CD4-positive, alpha-beta T cell (primary cell): Measurements from ENCODE around the gene ACE. TPM values are rescaled to one million over a fixed set of nuclear protein-coding genes. Genes with fewer than 3 reads are reported as not detected.

Source experiments
- ATAC-seq: fragments of 200-7000 bp; cut with Tn5 transposase; one replicate; pipeline ENCODE4 v1.10.0; 2022; ENCODE audit warnings: mild to moderate bottlenecking; ENCODE audit not compliant: poor library complexity
- CTCF ChIA-PET: fragments of 350-600 bp; sonication (Branson Sonifier 250); formaldehyde crosslinking; loops from one replicate; lab custom pipeline; 2021; ENCODE audit warnings: antibody characterized with exemption, inconsistent platforms; lab: Charles Lee
- POLR2A ChIA-PET: fragments of 350-600 bp; sonication (Branson Sonifier 250); formaldehyde crosslinking; loops from one replicate; lab custom pipeline; 2021; ENCODE audit warnings: antibody characterized with exemption, inconsistent platforms; lab: Charles Lee
- DNase-seq, 14 experiments: peaks; one replicate each; pipeline ENCODE4 v3.0.0-alpha.2; 2013 to 2020; ENCODE audit warnings: mixed read lengths in 2 of 14
- H3K27ac ChIP-seq, 2 donors: one replicate each; pipeline versions ENCODE4 v1.5.1 to v1.7.0; 2013; ENCODE audit warnings: low read length in 2 of 2, low read depth in 1 of 2, mild to moderate bottlenecking in 1 of 2
- H3K27me3 ChIP-seq, 2 experiments: 1 replicate in 1 of 2; 2 replicates in 1 of 2; pipeline versions ENCODE4 v1.6.1 to v1.7.0; 2013; ENCODE audit warnings: low read length in 2 of 2, control low read depth in 1 of 2, mild to moderate bottlenecking in 1 of 2, moderate library complexity in 1 of 2; ENCODE audit not compliant: insufficient read depth in 2 of 2, control insufficient read depth in 1 of 2
- H3K36me3 ChIP-seq: one replicate; pipeline ENCODE4 v1.6.1; 2013; ENCODE audit warnings: low read length, control low read depth; ENCODE audit not compliant: insufficient read depth
- H3K4me1 ChIP-seq: one replicate; pipeline ENCODE4 v1.6.1; 2013; ENCODE audit warnings: low read length, control low read depth; ENCODE audit not compliant: insufficient read depth
- H3K4me3 ChIP-seq: one replicate; pipeline ENCODE4 v1.5.1; 2013; ENCODE audit warnings: mild to moderate bottlenecking, low read length, moderate library complexity
- H3K9me3 ChIP-seq, 2 experiments: 1 replicate in 1 of 2; 2 replicates in 1 of 2; pipeline versions ENCODE4 v1.6.1 to v1.7.0; 2013; ENCODE audit warnings: low read length in 2 of 2, mild to moderate bottlenecking in 2 of 2, control low read depth in 1 of 2, moderate library complexity in 1 of 2; ENCODE audit not compliant: control insufficient read depth in 1 of 2, insufficient read depth in 1 of 2
- H3K27ac Mint-ChIP-seq: one replicate; pipeline ENCODE4 v1.8.0; 2020; ENCODE audit warnings: mixed read lengths
- H3K27me3 Mint-ChIP-seq: one replicate; pipeline ENCODE4 v1.8.0; 2021; ENCODE audit warnings: mixed read lengths
- H3K36me3 Mint-ChIP-seq: one replicate; pipeline ENCODE4 v1.8.0; 2021; ENCODE audit warnings: low read depth, mixed read lengths
- H3K4me1 Mint-ChIP-seq: one replicate; pipeline ENCODE4 v1.8.0; 2021; ENCODE audit warnings: low read depth, mixed read lengths
- H3K4me3 Mint-ChIP-seq: one replicate; pipeline ENCODE4 v1.8.0; 2020; ENCODE audit warnings: mild to moderate bottlenecking, mixed read lengths
- H3K9me3 Mint-ChIP-seq: one replicate; pipeline ENCODE4 v1.8.0; 2020; ENCODE audit warnings: mixed read lengths
- CTCF ChIP-seq: fragments of 200-600 bp; IDR thresholded peaks from one replicate; pipeline ENCODE4 v1.8.0; 2022; ENCODE audit warnings: antibody characterized with exemption, mild to moderate bottlenecking
- intact Hi-C, 2 experiments: fragments of 100-400 bp; cut with DNase I in 1 of 2; cut with micrococcal nuclease in 1 of 2; formaldehyde crosslinking; loops; one replicate each; pipeline versions ENCODE4 v1.15.1 to v1.9.0; 2023 to 2025; cut with DNase I, micrococcal nuclease
- total RNA-seq, 174 experiments: library from RNA in 2 of 174; stranded (reverse) in 2 of 174; gene quantifications; one replicate each; pipeline ENCODE4 v1.2.3 and lab custom pipeline; 2021 to 2026

The ACE gene
- total RNA-seq, 2 experiments from 2014 or later: 7.4 to 10.2 TPM

- no peak overlapping the region for H3K4me3 ChIP-seq
- H3K4me1 ChIP-seq: peaks cover 9% of the 10 kb centered on the region
- ATAC-seq: no peak
- peaks cover 4% of the 10 kb centered on the region for H3K4me1 Mint-ChIP-seq
- H3K27me3 Mint-ChIP-seq: peaks cover 29% of the 10 kb centered on the region
- intact Hi-C loops: no loop called here
- H3K27ac Mint-ChIP-seq: no peak overlapping the region
- H3K9me3 Mint-ChIP-seq: no peaks in the 10 kb centered on the region
- no peaks in the 10 kb centered on the region for H3K36me3 Mint-ChIP-seq
- H3K36me3 ChIP-seq: no peaks in the 10 kb centered on the region
- H3K9me3 ChIP-seq: no peaks in the 10 kb centered on the region
- no peak overlapping the region for H3K4me3 Mint-ChIP-seq
- CTCF ChIA-PET: no interaction called here
- H3K27me3 ChIP-seq: peaks cover 16 to 22% of the 10 kb centered on the region in 2 experiments
- peak in 1 of 14 experiments; percentile 23 for DNase-seq
- no peak overlapping the region for H3K27ac ChIP-seq
- POLR2A ChIA-PET: no interaction called here
- no peak for TF ChIP-seq CTCF
Observed at GRCh38 chr17:63542218-63542545, 65.3 kb downstream of the ACE start.

- H3K4me1 Mint-ChIP-seq: peaks cover 4% of the 10 kb centered on the region
- H3K27me3 ChIP-seq: peaks cover 12 to 14% of the 10 kb centered on the region in 2 experiments
- H3K36me3 ChIP-seq: no peaks in the 10 kb centered on the region
- DNase-seq: peak in 1 of 14 experiments; percentile 11
- H3K9me3 Mint-ChIP-seq: no peaks in the 10 kb centered on the region
- intact Hi-C loops: no loop called here
- no peak for ATAC-seq
- H3K27me3 Mint-ChIP-seq: peaks cover 25% of the 10 kb centered on the region
- ChIA-PET POLR2A (no interaction called here), CTCF (no interaction called here)
- H3K27ac Mint-ChIP-seq: no peak overlapping the region
- peaks cover 4% of the 10 kb centered on the region for H3K4me1 ChIP-seq
- H3K4me3 ChIP-seq: no peak overlapping the region
- no peak overlapping the region for H3K27ac ChIP-seq
- no peaks in the 10 kb centered on the region for H3K9me3 ChIP-seq
- TF ChIP-seq CTCF: no peak
- no peaks in the 10 kb centered on the region for H3K36me3 Mint-ChIP-seq
- no peak overlapping the region for H3K4me3 Mint-ChIP-seq
Observed at GRCh38 chr17:63542942-63543821, 66.3 kb downstream of the ACE start.

- H3K9me3 ChIP-seq: no peaks in the 10 kb centered on the region
- no peaks in the 10 kb centered on the region for H3K4me1 Mint-ChIP-seq
- CTCF ChIA-PET: no interaction called here
Observed at GRCh38 chr17:63543822-63544420, 67.1 kb downstream of the ACE start.

More at GRCh38 chr17:63543822-63544420, 67.1 kb downstream of the ACE start:
- TF ChIP-seq CTCF: no peak
- no peaks in the 10 kb centered on the region for H3K36me3 ChIP-seq
- no peak for ATAC-seq
- H3K4me1 ChIP-seq: peaks cover 3% of the 10 kb centered on the region
- POLR2A ChIA-PET: no interaction called here
- H3K27me3 ChIP-seq: peaks cover 6 to 7% of the 10 kb centered on the region in 2 experiments
- H3K27ac Mint-ChIP-seq: no peak overlapping the region
- peaks cover 19% of the 10 kb centered on the region for H3K27me3 Mint-ChIP-seq
- intact Hi-C loops: no loop called here
- H3K4me3 ChIP-seq: no peak overlapping the region
- H3K36me3 Mint-ChIP-seq: no peaks in the 10 kb centered on the region
- no peak overlapping the region for H3K4me3 Mint-ChIP-seq
- H3K9me3 Mint-ChIP-seq: no peaks in the 10 kb centered on the region
- peak in 1 of 14 experiments; percentile 28 for DNase-seq
- H3K27ac ChIP-seq: no peak overlapping the region
